Body of pancreas (tissue), 4 donors: ENCODE data around the gene SELENOM. TPM values are rescaled to one million over a fixed set of nuclear protein-coding genes. Genes with fewer than 3 reads are reported as not detected.
"Not testable (repeated sequence)": the region's sequence is repeated elsewhere in the genome, so short reads cannot be mapped to it uniquely, and the experiment has no call there.

ENCODE experiments used
- ATAC-seq: fragments of 150-250 bp; one replicate; pipeline ENCODE4 v1.9.1; 2016
- DNase-seq, 4 donors: peaks; one replicate each; pipeline ENCODE4 v3.0.0-alpha.2; 2019
- H3K27ac ChIP-seq, 4 donors: fragments of 200-600 bp; sonication (generic); 1 replicate in 3 of 4; 2 replicates in 1 of 4; pipeline versions ENCODE4 v1.5.1 to v1.6.1; 2016 to 2019; ENCODE audit warnings: mild to moderate bottlenecking in 1 of 4, mixed read lengths in 1 of 4, moderate library complexity in 1 of 4
- H3K27me3 ChIP-seq, 2 donors: fragments of 200-600 bp; sonication (generic); one replicate each; pipeline ENCODE4 v1.6.0; 2016; ENCODE audit warnings: mild to moderate bottlenecking in 1 of 2
- H3K36me3 ChIP-seq, 2 donors: fragments of 200-600 bp; sonication (generic); replicated peaks in 1 of 2; 2 replicates each; pipeline ENCODE4 v1.5.1; 2016; ENCODE audit warnings: low read depth in 2 of 2; ENCODE audit not compliant: insufficient read depth in 1 of 2
- H3K4me1 ChIP-seq: fragments of 200-600 bp; sonication (generic); one replicate; pipeline ENCODE4 v1.6.0; 2016
- H3K4me3 ChIP-seq, 2 donors: fragments of 200-600 bp; sonication (generic); 1 replicate in 1 of 2; 2 replicates in 1 of 2; pipeline ENCODE4 v1.5.1; 2016 to 2019
- H3K9me3 ChIP-seq, 3 donors: fragments of 200-600 bp; sonication (generic); 1 replicate in 2 of 3; 2 replicates in 1 of 3; pipeline ENCODE4 v1.5.1; 2016
- CTCF ChIP-seq, 7 experiments: fragments of 450-650 bp in 4 of 7; fragments of 200-600 bp in 3 of 7; sonication (generic) in 3 of 7; IDR thresholded peaks; one replicate each; pipeline ENCODE4 v1.5.1; 2016 to 2019; ENCODE audit warnings: antibody characterized with exemption in 7 of 7
- POLR2A ChIP-seq, 3 donors: fragments of 450-650 bp; IDR thresholded peaks; one replicate each; pipeline ENCODE4 v1.6.1; 2016; ENCODE audit warnings: antibody characterized with exemption in 3 of 3, mild to moderate bottlenecking in 2 of 3
- WGBS, 2 donors: methylation state at CpG; one replicate each; pipeline ENCODE4 v1.1.5; 2017; 5-methylcytosine and 5-hydroxymethylcytosine counted together
- intact Hi-C: fragments of 100-400 bp; cut with DNase I; formaldehyde crosslinking; loops from one replicate; pipeline ENCODE4 v1.15.1; 2023
- total RNA-seq, 2 donors: library from RNA; depleted of rRNA; stranded (reverse); fragments of >200 nt; gene quantifications; one replicate each; pipeline ENCODE4 v1.1.0, GENCODE V29; 2016

The SELENOM gene
- total RNA-seq, 2 donors from 2014 or later = 127 to 198 TPM

GRCh38 chr22:31080164-31080847 lies 27.1 kb downstream of the SELENOM start:
- WGBS, 2 donors = 33 to 35% methylated on average over 5 of the region's 5 CpGs
- TF ChIP-seq CTCF (IDR thresholded peaks at IDR 0.05) (no peak), POLR2A (IDR thresholded peaks at IDR 0.05) (no peak)
- Histone ChIP-seq H3K27me3 (no peaks in the 10 kb centered on the region), H3K4me3 (no peak overlapping the region), H3K27ac (peak overlapping the region; percentile 91 to 97 (median 93)), H3K36me3 (no peaks in the 10 kb centered on the region), H3K9me3 (no peaks in the 10 kb centered on the region), H3K4me1 (peaks cover 62% of the 10 kb centered on the region)
- DNase-seq (no peak), ATAC-seq (no peak)
- intact Hi-C loops = no loop called here

DNA sequence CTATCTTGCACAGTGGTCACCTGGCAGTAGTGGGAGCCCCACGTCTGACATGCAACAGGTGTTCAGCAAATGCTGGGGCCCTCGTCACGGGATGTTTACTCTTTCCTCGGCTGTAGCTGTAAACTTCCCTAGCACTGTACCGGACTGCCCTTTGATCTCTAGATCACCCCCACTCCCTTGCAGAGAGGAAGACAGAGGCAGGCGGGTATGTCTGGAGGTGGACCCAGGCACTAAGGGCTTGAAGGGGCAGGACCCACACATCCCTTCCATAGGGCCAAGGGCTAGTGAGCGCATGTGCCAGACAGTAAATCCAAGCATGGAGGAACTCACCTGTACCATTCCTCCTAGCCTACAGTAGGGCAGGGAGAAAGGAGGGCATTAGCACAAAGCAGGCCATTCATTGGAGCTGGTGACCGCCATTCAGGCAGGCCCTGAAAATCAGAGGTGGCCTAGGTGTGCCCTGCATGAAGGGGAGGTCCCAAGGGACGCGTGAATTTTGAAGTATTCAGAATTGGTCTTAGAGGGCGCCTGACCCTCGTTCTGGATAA lies 28.2 kb downstream of the SELENOM start:
- no peaks in the 10 kb centered on the region for H3K27me3 ChIP-seq
- no peaks in the 10 kb centered on the region for H3K9me3 ChIP-seq
- intact Hi-C loops = no loop called here
- ATAC-seq = no peak
- no peak overlapping the region for H3K4me3 ChIP-seq
- no peak for TF ChIP-seq CTCF (IDR thresholded peaks at IDR 0.05)
- TF ChIP-seq POLR2A (IDR thresholded peaks at IDR 0.05) = no peak
- H3K36me3 ChIP-seq = no peaks in the 10 kb centered on the region
- DNase-seq = peak; percentile 77 to 90 (median 82)
- H3K27ac ChIP-seq = peak overlapping the region; percentile 47 to 97 (median 92)
- 32 to 44% methylated on average over 10 to 12 of the region's 12 CpGs for WGBS, 2 donors
- H3K4me1 ChIP-seq = peaks cover 51% of the 10 kb centered on the region

DNA sequence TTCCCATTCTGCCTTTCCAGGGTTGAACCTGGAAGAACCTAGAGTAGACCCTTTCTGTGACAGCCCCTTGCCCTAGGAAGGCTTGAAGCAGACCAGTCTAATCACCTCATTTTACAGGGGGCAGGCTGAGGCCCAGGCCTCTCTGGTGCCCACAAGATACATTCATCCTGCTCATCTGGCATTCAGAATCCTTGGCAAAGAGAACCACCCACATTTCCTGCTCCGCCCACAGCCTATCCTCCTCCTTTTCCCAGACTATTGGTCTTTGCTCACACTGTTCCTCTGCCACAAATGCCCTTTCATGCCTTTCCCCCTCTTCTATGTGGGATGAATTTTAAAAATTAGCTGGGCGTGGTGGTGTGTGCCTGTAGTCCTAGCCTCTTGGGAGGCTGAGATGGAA lies 29.0 kb downstream of the SELENOM start:
- H3K4me3 ChIP-seq, intact Hi-C loops, H3K36me3 ChIP-seq, DNase-seq, ATAC-seq, H3K9me3 ChIP-seq, H3K27me3 ChIP-seq: not testable (repeated sequence)
- Histone ChIP-seq H3K4me1 (peaks cover 44% of the 10 kb centered on the region), H3K27ac (peak overlapping the region in 3 of 4 donors; percentile 91 to 97 (median 94))
- 96 to 100% methylated on average over 2 of the region's 2 CpGs for whole genome bisulfite sequencing, 2 donors

DNA sequence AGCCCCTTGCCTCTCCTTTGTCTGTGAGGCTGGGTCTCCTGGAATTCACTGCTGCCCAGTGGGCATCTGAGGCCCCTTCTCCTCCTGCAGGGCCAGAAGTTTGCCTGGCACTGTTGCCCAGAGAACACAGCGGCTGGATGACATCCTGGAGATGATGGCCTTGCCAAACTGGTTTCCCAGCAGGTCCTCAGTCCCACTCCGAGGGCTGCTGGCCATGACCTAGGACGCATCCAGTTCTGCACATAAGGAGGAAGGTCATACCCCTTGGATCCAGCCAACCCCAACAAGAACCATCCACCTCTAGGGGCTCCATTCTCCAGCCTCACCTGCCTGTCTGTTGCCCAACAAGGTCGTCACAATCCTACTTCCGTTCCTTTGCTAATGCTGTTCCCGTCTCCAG lies 29.7 kb downstream of the SELENOM start:
- Histone ChIP-seq H3K4me3 (no peak overlapping the region), H3K9me3 (no peaks in the 10 kb centered on the region), H3K27me3 (no peaks in the 10 kb centered on the region), H3K4me1 (peaks cover 37% of the 10 kb centered on the region), H3K27ac (no peak overlapping the region), H3K36me3 (no peaks in the 10 kb centered on the region)
- DNase-seq (no peak), ATAC-seq (no peak)
- intact Hi-C loops = no loop called here
- TF ChIP-seq CTCF (IDR thresholded peaks at IDR 0.05) (no peak), POLR2A (IDR thresholded peaks at IDR 0.05) (no peak)
- 71 to 76% methylated on average over 6 of the region's 6 CpGs for WGBS, 2 donors

DNA sequence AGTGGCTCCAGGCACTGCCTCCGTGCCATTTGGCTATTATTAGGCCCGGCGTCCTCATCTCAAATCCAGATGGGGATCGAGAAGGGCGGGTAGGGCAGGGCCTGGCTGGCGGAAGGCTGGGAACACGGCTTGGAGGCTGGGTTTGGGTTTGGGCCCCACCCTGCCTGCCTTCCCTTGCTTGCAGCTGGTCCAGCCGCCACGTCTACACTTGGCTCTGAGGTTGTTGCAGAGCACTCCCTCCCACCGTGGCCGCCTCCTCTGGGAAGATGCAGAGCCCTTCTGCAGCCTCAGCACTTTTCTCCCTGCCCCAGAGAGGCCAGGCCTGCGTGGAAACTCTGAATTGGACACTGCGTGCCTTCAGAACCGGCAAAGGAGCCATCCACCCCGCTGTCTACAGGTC lies 31.4 kb downstream of the SELENOM start:
- H3K9me3 ChIP-seq = no peaks in the 10 kb centered on the region
- ATAC-seq = no peak

GRCh38 chr22:31073545-31074145 lies 33.7 kb downstream of the SELENOM start:
- DNase-seq, H3K27ac ChIP-seq, H3K4me1 ChIP-seq, H3K4me3 ChIP-seq, intact Hi-C loops, H3K36me3 ChIP-seq, ATAC-seq, H3K9me3 ChIP-seq, H3K27me3 ChIP-seq: not testable (repeated sequence)
- WGBS, 2 donors = 81 to 83% methylated on average over 3 to 4 of the region's 5 CpGs

More for the DNA sequence above, 31.4 kb downstream of the SELENOM start:
- 80 to 92% methylated on average over 14 to 15 of the region's 15 CpGs for WGBS, 2 donors
- H3K27ac ChIP-seq = peak overlapping the region in 1 of 4 donors; percentile 39
- H3K27me3 ChIP-seq = no peaks in the 10 kb centered on the region
- no peaks in the 10 kb centered on the region for H3K36me3 ChIP-seq
- H3K4me3 ChIP-seq = no peak overlapping the region
- DNase-seq = peak in 3 of 4 donors; percentile 56 to 63 (median 58)
- intact Hi-C loops = no loop called here
- peaks cover 24% of the 10 kb centered on the region for H3K4me1 ChIP-seq
- TF ChIP-seq CTCF (IDR thresholded peaks at IDR 0.05) (no peak), POLR2A (IDR thresholded peaks at IDR 0.05) (no peak)

DNA sequence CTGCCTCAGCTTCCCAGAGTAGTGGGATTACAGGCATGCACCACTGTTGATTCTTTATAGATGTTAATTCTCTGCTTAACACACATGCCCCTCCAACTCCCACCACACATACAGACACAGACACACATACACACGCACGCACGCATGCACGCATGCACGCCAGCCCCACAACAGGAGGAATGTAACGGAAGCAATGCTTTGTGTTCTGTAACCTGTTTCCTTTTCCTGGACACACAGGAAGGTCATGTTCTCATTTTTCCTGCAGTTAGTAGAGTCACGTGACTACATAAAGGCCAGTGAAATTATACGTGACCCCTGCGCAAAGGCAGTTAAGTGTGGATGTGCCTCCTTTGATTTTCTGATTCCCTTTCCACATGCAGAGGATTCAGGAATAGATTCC lies 34.2 kb downstream of the SELENOM start:
- DNase-seq, intact Hi-C loops, H3K27ac ChIP-seq, H3K9me3 ChIP-seq, ATAC-seq, H3K4me1 ChIP-seq, H3K4me3 ChIP-seq, H3K36me3 ChIP-seq, H3K27me3 ChIP-seq: not testable (repeated sequence)
- 69 to 83% methylated on average over 9 of the region's 9 CpGs for WGBS, 2 donors
